Measurements from ENCODE around the gene TRPM3.
"Not testable (repeated sequence)": the region's sequence is repeated elsewhere in the genome, so short reads cannot be mapped to it uniquely, and the experiment has no call there.

The TRPM3 gene

GRCh38 chr9:70654144-70654543, 467.3 kb downstream of the TRPM3 start:
- Histone ChIP-seq H3K27ac (ENCODE audit: low read depth, low read length, severe bottlenecking) (no peak overlapping the region), H3K36me3 (ENCODE audit: control insufficient read depth, insufficient read depth, low read length) (no peaks in the 10 kb centered on the region), H3K9me3 (ENCODE audit: control insufficient read depth, low read length) (no peaks in the 10 kb centered on the region), H3K4me3 (ENCODE audit: extremely low read depth, insufficient read depth, low read length, poor library complexity, severe bottlenecking) (no peak overlapping the region), H3K4me1 (ENCODE audit: control insufficient read depth, insufficient read depth, low read length, poor library complexity, severe bottlenecking) (no peaks in the 10 kb centered on the region)
- no CpG with 5 or more reads among the region's 1 CpG for WGBS, 2 experiments (ENCODE audit: insufficient coverage in 2 of 2)

GRCh38 chr9:70644627-70645026, 476.8 kb downstream of the TRPM3 start:
- not testable (repeated sequence) for H3K4me3 ChIP-seq (ENCODE audit: extremely low read depth, insufficient read depth, low read length, poor library complexity, severe bottlenecking); H3K9me3 ChIP-seq (ENCODE audit: control insufficient read depth, low read length); H3K36me3 ChIP-seq (ENCODE audit: control insufficient read depth, insufficient read depth, low read length); H3K4me1 ChIP-seq (ENCODE audit: control insufficient read depth, insufficient read depth, low read length, poor library complexity, severe bottlenecking); H3K27ac ChIP-seq (ENCODE audit: low read depth, low read length, severe bottlenecking)

- no peak overlapping the region for H3K4me3 ChIP-seq (ENCODE audit: extremely low read depth, insufficient read depth, low read length, poor library complexity, severe bottlenecking)
- WGBS, 2 experiments (ENCODE audit: insufficient coverage in 2 of 2), result 94 to 100% methylated on average over 6 to 8 of the region's 8 CpGs
- no peaks in the 10 kb centered on the region for H3K9me3 ChIP-seq (ENCODE audit: control insufficient read depth, low read length)
- no peaks in the 10 kb centered on the region for H3K4me1 ChIP-seq (ENCODE audit: control insufficient read depth, insufficient read depth, low read length, poor library complexity, severe bottlenecking)
- H3K36me3 ChIP-seq (ENCODE audit: control insufficient read depth, insufficient read depth, low read length), result no peaks in the 10 kb centered on the region
- no peak overlapping the region for H3K27ac ChIP-seq (ENCODE audit: low read depth, low read length, severe bottlenecking)
Observed at GRCh38 chr9:70642341-70642740, 479.1 kb downstream of the TRPM3 start.

GRCh38 chr9:70641631-70642030, 479.8 kb downstream of the TRPM3 start:
- no peaks in the 10 kb centered on the region for H3K36me3 ChIP-seq (ENCODE audit: control insufficient read depth, insufficient read depth, low read length)
- no peak overlapping the region for H3K27ac ChIP-seq (ENCODE audit: low read depth, low read length, severe bottlenecking)
- WGBS, 2 experiments (ENCODE audit: insufficient coverage in 2 of 2), result 13 to 50% methylated on average over 1 of the region's 1 CpG
- no peaks in the 10 kb centered on the region for H3K4me1 ChIP-seq (ENCODE audit: control insufficient read depth, insufficient read depth, low read length, poor library complexity, severe bottlenecking)
- no peaks in the 10 kb centered on the region for H3K9me3 ChIP-seq (ENCODE audit: control insufficient read depth, low read length)
- H3K4me3 ChIP-seq (ENCODE audit: extremely low read depth, insufficient read depth, low read length, poor library complexity, severe bottlenecking), result no peak overlapping the region

- WGBS, 2 experiments (ENCODE audit: insufficient coverage in 2 of 2), result 56 to 62% methylated on average over 1 to 4 of the region's 4 CpGs
- Histone ChIP-seq H3K4me3 (ENCODE audit: extremely low read depth, insufficient read depth, low read length, poor library complexity, severe bottlenecking) (no peak overlapping the region), H3K9me3 (ENCODE audit: control insufficient read depth, low read length) (no peaks in the 10 kb centered on the region), H3K27ac (ENCODE audit: low read depth, low read length, severe bottlenecking) (no peak overlapping the region), H3K4me1 (ENCODE audit: control insufficient read depth, insufficient read depth, low read length, poor library complexity, severe bottlenecking) (no peaks in the 10 kb centered on the region), H3K36me3 (ENCODE audit: control insufficient read depth, insufficient read depth, low read length) (no peaks in the 10 kb centered on the region)
Observed at GRCh38 chr9:70641031-70641430, 480.4 kb downstream of the TRPM3 start.

GRCh38 chr9:70639853-70640814, 481.3 kb downstream of the TRPM3 start:
- H3K27ac ChIP-seq (ENCODE audit: low read depth, low read length, severe bottlenecking), result no peak overlapping the region
- no peaks in the 10 kb centered on the region for H3K4me1 ChIP-seq (ENCODE audit: control insufficient read depth, insufficient read depth, low read length, poor library complexity, severe bottlenecking)
- WGBS, 2 experiments (ENCODE audit: insufficient coverage in 2 of 2), result 61 to 62% methylated on average over 8 of the region's 15 CpGs
- H3K36me3 ChIP-seq (ENCODE audit: control insufficient read depth, insufficient read depth, low read length), result no peaks in the 10 kb centered on the region
- H3K9me3 ChIP-seq (ENCODE audit: control insufficient read depth, low read length), result no peaks in the 10 kb centered on the region
- H3K4me3 ChIP-seq (ENCODE audit: extremely low read depth, insufficient read depth, low read length, poor library complexity, severe bottlenecking), result no peak overlapping the region

- no peaks in the 10 kb centered on the region for H3K4me1 ChIP-seq (ENCODE audit: control insufficient read depth, insufficient read depth, low read length, poor library complexity, severe bottlenecking)
- WGBS, 2 experiments (ENCODE audit: insufficient coverage in 2 of 2), result 92 to 100% methylated on average over 1 to 3 of the region's 3 CpGs
- no peak overlapping the region for H3K27ac ChIP-seq (ENCODE audit: low read depth, low read length, severe bottlenecking)
- no peaks in the 10 kb centered on the region for H3K36me3 ChIP-seq (ENCODE audit: control insufficient read depth, insufficient read depth, low read length)
- no peaks in the 10 kb centered on the region for H3K9me3 ChIP-seq (ENCODE audit: control insufficient read depth, low read length)
- no peak overlapping the region for H3K4me3 ChIP-seq (ENCODE audit: extremely low read depth, insufficient read depth, low read length, poor library complexity, severe bottlenecking)
Observed at GRCh38 chr9:70635790-70636189, 485.6 kb downstream of the TRPM3 start.

GRCh38 chr9:70634696-70635095, 486.7 kb downstream of the TRPM3 start:
- Histone ChIP-seq H3K36me3 (ENCODE audit: control insufficient read depth, insufficient read depth, low read length) (no peaks in the 10 kb centered on the region), H3K9me3 (ENCODE audit: control insufficient read depth, low read length) (no peaks in the 10 kb centered on the region), H3K4me1 (ENCODE audit: control insufficient read depth, insufficient read depth, low read length, poor library complexity, severe bottlenecking) (no peaks in the 10 kb centered on the region), H3K27ac (ENCODE audit: low read depth, low read length, severe bottlenecking) (no peak overlapping the region), H3K4me3 (ENCODE audit: extremely low read depth, insufficient read depth, low read length, poor library complexity, severe bottlenecking) (no peak overlapping the region)
- 88 to 100% methylated on average over 2 to 4 of the region's 4 CpGs for WGBS, 2 experiments (ENCODE audit: insufficient coverage in 2 of 2)

GRCh38 chr9:70630971-70631370, 490.4 kb downstream of the TRPM3 start:
- no peaks in the 10 kb centered on the region for H3K4me1 ChIP-seq (ENCODE audit: control insufficient read depth, insufficient read depth, low read length, poor library complexity, severe bottlenecking)
- no peaks in the 10 kb centered on the region for H3K9me3 ChIP-seq (ENCODE audit: control insufficient read depth, low read length)
- H3K27ac ChIP-seq (ENCODE audit: low read depth, low read length, severe bottlenecking), result no peak overlapping the region
- no peak overlapping the region for H3K4me3 ChIP-seq (ENCODE audit: extremely low read depth, insufficient read depth, low read length, poor library complexity, severe bottlenecking)
- 82% methylated on average over 2 of the region's 3 CpGs; no CpG with 5 or more reads in 1 of the 2 experiments for WGBS, 2 experiments (ENCODE audit: insufficient coverage in 2 of 2)
- H3K36me3 ChIP-seq (ENCODE audit: control insufficient read depth, insufficient read depth, low read length), result no peaks in the 10 kb centered on the region

- H3K9me3 ChIP-seq (ENCODE audit: control insufficient read depth, low read length); H3K4me1 ChIP-seq (ENCODE audit: control insufficient read depth, insufficient read depth, low read length, poor library complexity, severe bottlenecking); H3K4me3 ChIP-seq (ENCODE audit: extremely low read depth, insufficient read depth, low read length, poor library complexity, severe bottlenecking); H3K36me3 ChIP-seq (ENCODE audit: control insufficient read depth, insufficient read depth, low read length); H3K27ac ChIP-seq (ENCODE audit: low read depth, low read length, severe bottlenecking): not testable (repeated sequence)
- 68% methylated on average over 5 of the region's 15 CpGs; no CpG with 5 or more reads in 1 of the 2 experiments for WGBS, 2 experiments (ENCODE audit: insufficient coverage in 2 of 2)
Observed at GRCh38 chr9:70629080-70629685, 492.2 kb downstream of the TRPM3 start.

GRCh38 chr9:70625078-70625477, 496.3 kb downstream of the TRPM3 start:
- 97 to 98% methylated on average over 8 to 10 of the region's 13 CpGs for WGBS, 2 experiments (ENCODE audit: insufficient coverage in 2 of 2)

More at GRCh38 chr9:70625078-70625477, 496.3 kb downstream of the TRPM3 start:
- Histone ChIP-seq H3K4me1 (ENCODE audit: control insufficient read depth, insufficient read depth, low read length, poor library complexity, severe bottlenecking) (no peaks in the 10 kb centered on the region), H3K4me3 (ENCODE audit: extremely low read depth, insufficient read depth, low read length, poor library complexity, severe bottlenecking) (no peak overlapping the region), H3K27ac (ENCODE audit: low read depth, low read length, severe bottlenecking) (no peak overlapping the region), H3K9me3 (ENCODE audit: control insufficient read depth, low read length) (no peaks in the 10 kb centered on the region), H3K36me3 (ENCODE audit: control insufficient read depth, insufficient read depth, low read length) (no peaks in the 10 kb centered on the region)
